GM12872 (cell line): ENCODE results near the gene CNR2.
A peak's percentile ranks its signal among the peaks of the same experiment; 100 is the strongest.

Experiments
- CTCF ChIP-seq: IDR thresholded peaks from 3 replicates; pipeline ENCODE4 v1.5.1; 2011; ENCODE audit warnings: low read depth, mild to moderate bottlenecking, low read length, moderate library complexity; ENCODE audit not compliant: insufficient read depth

CNR2 gene

GRCh38 chr1:23869051-23869450 lies 44.1 kb downstream of the CNR2 start:
- no peak for TF ChIP-seq CTCF

GRCh38 chr1:23868557-23869016 lies 44.6 kb downstream of the CNR2 start:
- no peak for TF ChIP-seq CTCF

GRCh38 chr1:23867895-23868556 lies 45.1 kb downstream of the CNR2 start, which contains the start of gene FUCA1:
Gene FUCA1, minus strand, starts transcription at chr1:23868290. Its CDS starts 4 bp downstream, at chr1:23868286.
- TF ChIP-seq CTCF: peak; percentile 93

GRCh38 chr1:23867542-23867894 lies 45.6 kb downstream of the CNR2 start:
- TF ChIP-seq CTCF: no peak

GRCh38 chr1:23865543-23865930 lies 47.6 kb downstream of the CNR2 start:
- TF ChIP-seq CTCF: no peak

GRCh38 chr1:23864801-23865542 lies 48.2 kb downstream of the CNR2 start:
- no peak for TF ChIP-seq CTCF

GRCh38 chr1:23862640-23863039 lies 50.5 kb downstream of the CNR2 start:
- TF ChIP-seq CTCF: no peak
